ES-I3 (cell line): ENCODE data around the gene THOC7.

Experiments
- H3K36me3 ChIP-seq: 2 replicates; pipeline ENCODE4 v1.6.1; 2013; ENCODE audit warnings: mild to moderate bottlenecking, low read length, control low read depth, moderate library complexity; ENCODE audit not compliant: insufficient read depth
- H3K4me1 ChIP-seq: 2 replicates; pipeline ENCODE4 v1.6.1; 2013; ENCODE audit warnings: mild to moderate bottlenecking, control low read depth, low read length; ENCODE audit not compliant: insufficient read depth
- H3K9ac ChIP-seq: 2 replicates; pipeline ENCODE4 v1.6.1; 2013; ENCODE audit warnings: low read depth, mild to moderate bottlenecking, low read length, moderate library complexity
- H3K9me3 ChIP-seq: 2 replicates; pipeline ENCODE4 v1.6.1; 2013; ENCODE audit warnings: mild to moderate bottlenecking, low read length, moderate library complexity; ENCODE audit not compliant: control insufficient read depth, insufficient read depth

THOC7 gene

DNA sequence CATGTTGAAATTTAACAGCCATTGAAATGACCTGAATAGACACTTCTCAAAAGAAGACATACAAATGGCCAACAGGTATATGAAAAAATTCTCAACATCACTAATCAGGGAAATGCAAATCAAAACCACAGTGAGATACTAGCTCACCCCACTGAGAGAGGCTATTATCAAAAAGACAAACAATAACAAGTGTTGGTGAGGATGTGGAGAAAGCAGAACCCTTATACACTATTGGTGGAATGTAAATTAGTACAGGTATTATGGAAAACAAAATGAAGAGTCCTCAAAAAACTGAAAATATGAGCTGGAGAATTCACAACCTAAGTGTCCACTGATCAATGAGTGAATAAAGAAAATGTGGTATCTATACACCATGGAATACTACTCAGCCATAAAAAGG lies 21.5 kb downstream of the THOC7 start:
- H3K4me1 ChIP-seq = no peaks in the 10 kb centered on the region
- H3K9me3 ChIP-seq = no peaks in the 10 kb centered on the region
- no peak overlapping the region for H3K9ac ChIP-seq
- H3K36me3 ChIP-seq = no peaks in the 10 kb centered on the region

DNA sequence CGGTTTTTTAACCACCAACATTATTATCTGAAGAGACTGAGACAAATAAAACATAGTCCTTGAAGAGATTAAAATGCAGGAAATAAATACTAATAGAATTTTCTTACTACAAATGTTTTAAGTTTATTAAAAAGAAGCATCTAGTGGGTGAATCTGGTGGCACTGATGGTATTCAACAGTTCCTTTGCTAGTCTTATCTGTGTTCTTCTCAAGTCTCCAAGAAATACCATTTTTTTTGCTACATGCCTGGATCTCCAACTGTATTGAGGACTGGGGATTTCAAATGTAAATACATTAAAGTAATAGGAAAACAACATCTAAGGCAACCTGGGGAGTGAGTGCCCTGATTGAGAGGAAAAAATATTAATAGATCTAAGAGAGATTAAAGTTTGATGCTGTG lies 21.9 kb downstream of the THOC7 start:
- no peaks in the 10 kb centered on the region for H3K9me3 ChIP-seq

DNA sequence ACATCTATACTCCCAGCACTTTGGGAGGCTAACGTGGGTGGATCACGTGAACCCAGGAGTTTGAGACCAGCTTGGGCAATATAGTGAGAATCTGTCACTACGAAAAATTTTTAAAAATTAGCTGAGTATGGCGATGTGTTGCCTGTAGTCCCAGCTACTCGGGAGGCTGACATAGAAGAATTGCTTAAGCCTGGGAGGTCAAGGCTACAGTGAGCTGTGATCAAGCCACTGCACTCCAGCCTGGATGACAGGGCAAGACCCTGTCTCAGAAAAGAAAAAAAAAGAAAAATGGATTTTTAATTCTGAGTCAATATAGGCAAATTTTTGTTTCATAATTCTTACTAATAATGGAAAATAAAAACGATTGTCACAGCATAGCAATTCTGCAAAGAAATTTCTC lies 31.2 kb downstream of the THOC7 start:
- Histone ChIP-seq H3K9ac (no peak overlapping the region), H3K9me3 (no peaks in the 10 kb centered on the region), H3K36me3 (peaks cover 4% of the 10 kb centered on the region), H3K4me1 (no peaks in the 10 kb centered on the region)

More for the DNA sequence above, 21.9 kb downstream of the THOC7 start:
- Histone ChIP-seq H3K36me3 (no peaks in the 10 kb centered on the region), H3K9ac (no peak overlapping the region), H3K4me1 (no peaks in the 10 kb centered on the region)

DNA sequence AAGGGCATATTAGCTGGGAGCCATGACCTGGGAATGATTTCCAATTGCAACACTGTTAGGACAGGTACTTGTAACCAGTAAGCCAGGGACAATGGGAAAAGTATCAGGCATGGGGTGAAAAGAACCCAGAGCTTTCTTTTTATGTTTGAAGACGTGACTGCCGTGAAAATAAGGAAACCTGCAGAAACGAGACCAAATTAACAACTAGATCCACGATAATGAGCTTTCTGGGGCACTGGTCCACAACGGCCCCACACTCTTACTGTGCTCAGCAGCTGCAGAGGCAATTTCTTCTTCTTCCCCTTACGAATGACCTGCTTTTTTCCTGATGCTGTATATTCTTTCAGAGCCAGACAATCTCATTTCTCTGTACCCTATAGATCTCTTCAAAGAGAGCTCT lies 33.1 kb downstream of the THOC7 start:
- peaks cover 4% of the 10 kb centered on the region for H3K36me3 ChIP-seq
- H3K4me1 ChIP-seq = no peaks in the 10 kb centered on the region
- H3K9me3 ChIP-seq = no peaks in the 10 kb centered on the region
- no peak overlapping the region for H3K9ac ChIP-seq

DNA sequence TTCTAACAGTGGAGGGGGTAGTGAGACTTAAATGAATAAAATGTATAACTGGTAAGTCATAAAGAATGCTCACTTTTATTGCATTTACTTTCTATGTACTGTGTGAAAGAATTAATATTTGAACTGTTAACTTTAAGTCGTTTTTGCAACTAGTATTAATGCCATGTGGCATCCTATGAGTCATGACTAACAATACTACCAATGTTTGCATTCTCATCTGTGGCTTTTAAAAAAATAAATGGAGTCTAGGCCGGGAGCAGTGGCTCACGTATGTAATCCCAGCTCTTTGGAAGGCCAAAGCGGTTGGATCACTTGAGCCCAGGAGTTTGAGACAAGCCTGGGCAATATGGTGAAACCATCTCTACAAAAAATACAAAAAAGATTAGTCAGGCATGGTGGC lies 39.3 kb downstream of the THOC7 start:
- H3K9ac ChIP-seq = no peak overlapping the region
- H3K36me3 ChIP-seq = no peaks in the 10 kb centered on the region; the same call in 1 of the 2 replicates
- no peaks in the 10 kb centered on the region for H3K9me3 ChIP-seq
- no peaks in the 10 kb centered on the region for H3K4me1 ChIP-seq

DNA sequence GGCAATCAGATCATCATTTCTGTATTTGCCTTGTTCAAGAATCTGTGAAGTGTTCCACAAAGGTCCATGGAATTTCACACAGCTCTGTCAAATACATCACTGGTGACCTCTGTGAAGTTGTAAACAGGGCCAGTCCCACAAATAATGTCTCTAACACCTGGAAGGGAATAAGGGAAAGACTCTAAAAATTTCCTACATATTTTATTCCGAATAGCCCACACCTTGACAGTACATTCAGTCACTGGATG lies 44.5 kb downstream of the THOC7 start, which contains the start of gene C3orf49:
TSS of gene C3orf49 (plus strand) at position 149 of the 248 bp plus-strand sequence. CDS start 173 bp downstream, outside the sequence.
- 0 out of 2 replicates have a peak, but pooled peaks cover 5% of the 10 kb centered on the region for H3K4me1 ChIP-seq
- H3K9me3 ChIP-seq = no peaks in the 10 kb centered on the region
- no peak within 1 kb of the TSS for H3K9ac ChIP-seq
- H3K36me3 ChIP-seq = no peaks in the 10 kb centered on the region

DNA sequence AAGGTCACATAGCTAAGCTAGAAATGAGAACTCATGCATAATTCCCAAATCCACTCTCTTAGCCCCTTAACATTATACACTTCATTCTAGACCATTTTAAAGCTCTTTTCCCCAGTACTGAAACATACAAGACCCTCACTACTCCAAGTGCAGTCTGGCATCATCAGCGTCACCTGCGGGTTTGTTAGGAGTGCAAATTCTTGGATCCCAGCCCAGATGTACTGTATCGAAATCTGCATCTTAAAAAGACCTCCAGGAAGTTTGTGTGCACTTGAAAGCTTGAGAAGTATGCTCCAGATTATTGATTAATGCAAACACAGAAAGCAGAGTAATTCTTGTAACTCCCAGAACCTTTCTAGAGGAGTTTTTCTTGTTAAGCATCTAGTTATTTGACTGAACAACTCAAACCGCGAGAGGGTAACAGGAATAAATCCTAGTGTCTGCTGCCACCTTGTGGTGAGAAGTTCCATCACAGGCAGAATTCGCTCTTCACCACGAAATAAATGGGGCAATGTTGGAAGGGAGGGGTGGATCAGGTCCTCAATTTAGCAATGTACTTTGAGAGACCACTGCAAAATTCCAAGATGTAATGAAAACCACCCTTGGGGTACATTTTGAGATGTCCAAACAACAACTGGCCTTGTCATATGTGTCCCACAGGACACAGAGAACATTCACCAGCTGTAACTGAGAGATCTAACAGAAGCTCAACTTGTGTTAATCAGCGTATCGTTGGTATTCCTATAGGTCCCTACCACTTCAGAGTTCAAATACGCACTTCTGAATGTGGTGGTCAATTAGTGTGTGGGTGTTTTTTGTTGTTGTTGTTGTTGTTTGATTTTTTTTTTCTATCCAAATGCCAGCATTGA lies 45.1 kb downstream of the THOC7 start:
- Histone ChIP-seq H3K9me3 (no peaks in the 10 kb centered on the region), H3K36me3 (no peaks in the 10 kb centered on the region), H3K4me1 (0 out of 2 replicates have a peak, but pooled peaks cover 5% of the 10 kb centered on the region), H3K9ac (no peak overlapping the region)

DNA sequence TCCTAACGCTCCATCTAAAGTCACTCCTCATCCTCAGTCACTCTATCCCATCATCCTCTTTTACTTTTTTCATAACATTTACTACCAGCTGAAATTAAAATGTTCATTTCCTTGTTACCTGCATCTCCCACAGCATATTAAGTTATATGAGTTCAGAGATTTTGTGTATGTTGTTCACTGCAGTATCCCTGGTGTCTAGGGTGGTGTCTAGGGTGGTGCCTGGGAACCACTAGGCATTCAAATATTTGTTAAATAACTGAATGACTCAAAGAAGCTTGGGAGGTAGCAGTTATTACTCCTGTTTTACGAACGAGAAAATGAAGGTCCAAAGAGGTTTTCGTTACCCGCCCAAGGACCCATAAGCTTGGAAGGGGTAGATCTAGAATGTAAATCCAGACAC lies 46.4 kb downstream of the THOC7 start:
- no peaks in the 10 kb centered on the region for H3K36me3 ChIP-seq
- H3K4me1 ChIP-seq = 0 out of 2 replicates have a peak, but pooled peaks cover 5% of the 10 kb centered on the region
- no peak overlapping the region for H3K9ac ChIP-seq
- no peaks in the 10 kb centered on the region for H3K9me3 ChIP-seq

DNA sequence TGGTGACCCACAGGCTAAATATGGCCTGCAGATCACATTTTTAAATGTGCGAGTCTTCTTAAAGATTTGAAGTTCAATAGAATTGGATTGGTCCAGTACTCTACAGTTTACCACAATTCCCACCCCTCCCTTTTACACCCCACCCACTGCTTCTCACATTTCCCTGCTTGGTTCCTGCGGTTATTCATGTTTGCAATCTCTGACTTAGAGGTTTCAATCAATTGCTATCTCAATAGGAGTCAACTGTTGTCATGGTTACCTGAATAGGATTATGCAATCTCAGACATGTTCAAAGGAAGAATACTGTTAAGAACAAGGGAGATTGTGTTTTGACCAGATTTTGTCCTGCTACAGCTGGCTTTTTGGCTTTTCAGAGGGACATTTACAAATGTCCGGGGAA lies 49.4 kb downstream of the THOC7 start:
- no peaks in the 10 kb centered on the region for H3K9me3 ChIP-seq
- H3K4me1 ChIP-seq = 0 out of 2 replicates have a peak, but pooled peaks cover 5% of the 10 kb centered on the region
- no peak overlapping the region for H3K9ac ChIP-seq
- no peaks in the 10 kb centered on the region for H3K36me3 ChIP-seq

DNA sequence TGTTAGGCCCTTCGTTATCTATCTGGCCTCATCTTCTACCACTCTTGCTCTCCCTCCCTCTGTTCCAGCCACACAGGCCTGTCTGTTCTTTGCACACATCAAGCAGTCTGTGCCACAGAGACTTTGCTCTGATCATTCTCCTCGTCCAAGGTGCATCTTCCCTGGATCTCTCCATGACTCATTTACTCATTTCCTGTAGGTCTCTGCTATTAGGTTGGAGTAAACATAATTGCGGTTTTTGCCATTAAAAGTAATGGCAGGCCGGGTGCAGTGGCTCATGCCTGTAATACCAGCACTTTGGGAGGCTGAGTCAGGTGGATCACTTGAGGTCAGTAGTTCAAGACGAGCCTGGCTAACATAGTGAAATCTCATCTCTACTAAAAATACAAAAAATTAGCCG lies 54.0 kb downstream of the THOC7 start:
- Histone ChIP-seq H3K4me1 (0 out of 2 replicates have a peak, but pooled peaks cover 4% of the 10 kb centered on the region), H3K9me3 (peaks cover 2% of the 10 kb centered on the region; the same call in 1 of the 2 replicates), H3K9ac (no peak overlapping the region), H3K36me3 (no peaks in the 10 kb centered on the region)

DNA sequence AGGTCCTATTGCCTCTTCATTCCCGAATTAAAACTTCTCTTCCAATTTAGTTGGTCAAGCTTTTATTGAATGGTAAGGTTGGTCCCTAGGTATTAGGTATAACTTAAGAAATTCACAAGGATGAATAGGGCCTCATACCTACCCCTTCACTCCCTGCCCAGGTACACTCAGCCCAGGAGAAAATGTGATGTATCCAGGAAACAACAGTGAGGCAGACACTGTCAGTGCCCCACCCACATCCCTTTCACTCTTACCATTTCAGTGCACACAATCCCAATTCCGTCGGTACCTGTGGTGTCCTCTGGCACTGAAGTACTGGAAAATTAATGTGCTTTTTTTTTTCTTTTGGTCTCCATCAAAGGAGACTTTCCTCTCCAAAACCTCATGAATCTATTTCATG lies 55.0 kb downstream of the THOC7 start:
- Histone ChIP-seq H3K9ac (no peak overlapping the region), H3K9me3 (peaks cover 2% of the 10 kb centered on the region; the same call in 1 of the 2 replicates), H3K4me1 (no peaks in the 10 kb centered on the region), H3K36me3 (no peaks in the 10 kb centered on the region)

DNA sequence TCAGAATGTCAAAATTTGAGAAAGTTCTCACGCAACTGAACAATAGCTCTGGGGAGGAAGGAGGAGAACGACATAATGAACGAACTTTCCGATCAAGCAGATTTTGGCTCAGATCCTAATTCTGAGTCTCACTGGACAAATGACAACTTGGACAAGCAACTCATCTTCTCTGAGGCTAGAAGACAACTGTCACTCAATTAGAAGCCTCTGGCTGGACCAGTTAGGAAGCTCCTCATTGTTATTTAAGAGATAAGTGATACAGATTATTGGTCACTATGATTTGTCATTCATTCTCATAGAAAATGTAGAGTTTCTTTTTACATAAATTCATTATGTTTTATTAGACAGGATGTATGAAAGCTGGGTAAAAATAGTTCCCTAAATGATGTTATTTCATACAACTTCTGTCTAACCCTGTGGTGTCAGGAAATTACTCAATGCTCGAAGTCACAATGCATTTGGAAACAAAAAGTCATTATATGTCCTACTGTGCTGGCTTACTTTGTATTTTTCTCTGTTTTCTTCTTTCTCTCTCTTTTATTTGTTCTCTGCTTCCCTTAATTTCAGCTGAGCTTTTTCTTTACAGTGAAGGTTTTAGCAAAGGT lies 55.5 kb downstream of the THOC7 start:
- no peaks in the 10 kb centered on the region for H3K36me3 ChIP-seq

DNA sequence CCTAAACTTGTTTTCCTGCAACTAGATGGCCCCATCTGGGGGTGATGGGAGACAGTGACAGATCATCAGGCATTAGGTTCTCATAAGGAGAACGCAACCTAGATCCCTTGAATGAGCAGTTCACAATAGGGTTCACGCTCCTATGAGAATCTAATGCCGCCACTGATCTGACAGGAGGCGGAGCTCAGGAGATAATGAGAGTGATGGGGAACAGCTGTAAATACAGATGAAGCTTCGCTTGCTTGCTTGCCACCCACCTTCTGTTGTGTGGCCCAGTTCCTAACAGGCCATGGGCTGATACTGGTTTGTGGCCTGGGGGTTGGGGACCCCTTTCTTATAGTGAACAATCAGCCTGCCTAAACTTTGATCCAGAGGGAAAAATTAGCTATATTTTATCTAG lies 59.7 kb downstream of the THOC7 start:
- Histone ChIP-seq H3K9me3 (peaks cover 2% of the 10 kb centered on the region; the same call in 1 of the 2 replicates), H3K9ac (no peak overlapping the region), H3K4me1 (no peaks in the 10 kb centered on the region), H3K36me3 (no peaks in the 10 kb centered on the region)

More for the DNA sequence above, 55.5 kb downstream of the THOC7 start:
- peaks cover 2% of the 10 kb centered on the region; the same call in 1 of the 2 replicates for H3K9me3 ChIP-seq
- H3K9ac ChIP-seq = no peak overlapping the region
- H3K4me1 ChIP-seq = no peaks in the 10 kb centered on the region

DNA sequence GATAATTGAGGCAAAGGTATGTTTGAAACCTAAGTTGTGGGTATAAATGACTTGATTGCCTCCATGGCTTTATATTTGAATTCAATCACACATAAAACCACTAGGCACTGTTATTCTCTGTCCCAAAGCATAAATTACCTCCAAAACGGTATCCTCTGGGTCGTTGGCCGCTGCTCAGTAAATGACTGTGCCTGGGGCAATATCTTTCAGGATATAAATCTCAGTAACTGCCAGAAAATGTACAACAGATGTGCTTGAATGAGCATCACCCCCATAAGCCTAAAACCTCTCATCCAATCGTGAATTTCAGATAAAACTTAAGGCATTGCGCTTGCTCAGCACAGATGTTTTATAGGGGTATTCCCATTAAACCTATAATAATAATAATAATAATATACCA lies 63.5 kb downstream of the THOC7 start:
- Histone ChIP-seq H3K9me3 (peaks cover 2% of the 10 kb centered on the region; the same call in 1 of the 2 replicates), H3K9ac (no peak overlapping the region), H3K36me3 (no peaks in the 10 kb centered on the region), H3K4me1 (no peaks in the 10 kb centered on the region)

DNA sequence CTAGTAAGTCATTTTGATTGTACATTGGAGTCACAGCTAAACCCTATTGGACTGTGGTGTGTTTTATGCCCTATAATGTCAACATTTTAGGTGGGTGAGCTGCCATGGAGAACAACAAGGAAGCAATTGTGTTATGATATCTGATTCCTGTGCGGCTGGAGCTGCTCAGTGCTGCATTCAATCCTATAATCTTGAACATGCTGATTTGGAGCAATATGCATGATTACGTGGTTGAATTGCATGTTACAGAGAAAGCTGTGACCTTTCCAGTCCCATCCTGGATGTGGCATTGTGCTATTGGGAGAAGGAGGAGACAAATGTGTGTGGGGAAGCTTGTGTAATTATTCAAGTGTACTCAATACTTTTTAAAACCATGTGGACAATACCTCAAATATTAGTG lies 64.7 kb downstream of the THOC7 start:
- Histone ChIP-seq H3K9ac (no peak overlapping the region), H3K9me3 (no peaks in the 10 kb centered on the region), H3K4me1 (no peaks in the 10 kb centered on the region), H3K36me3 (no peaks in the 10 kb centered on the region)
